Liver (tissue), 3 donors: Measurements from ENCODE around the gene GMPR.

Experiments
- GABPA ChIP-seq, 2 donors: IDR thresholded peaks in 1 of 2; conservative IDR thresholded peaks in 1 of 2; 2 replicates each; pipeline ENCODE4 v1.6.1; 2016; ENCODE audit warnings: antibody characterized with exemption in 2 of 2, mild to moderate bottlenecking in 1 of 2, moderate library complexity in 1 of 2
- HNF4A ChIP-seq, 2 donors: conservative IDR thresholded peaks; 2 replicates each; pipeline ENCODE4 v1.6.1; 2016; ENCODE audit warnings: antibody characterized with exemption in 2 of 2, mild to moderate bottlenecking in 2 of 2
- HNF4G ChIP-seq: IDR thresholded peaks from 2 replicates; pipeline ENCODE4 v1.6.1; 2016; ENCODE audit warnings: antibody characterized with exemption
- JUND ChIP-seq, 2 donors: IDR thresholded peaks; 2 replicates each; pipeline ENCODE4 v1.6.1; 2016; ENCODE audit warnings: antibody characterized with exemption in 2 of 2
- RAD21 ChIP-seq, 2 donors: IDR thresholded peaks; 2 replicates each; pipeline ENCODE4 v1.6.1; 2016; ENCODE audit warnings: antibody characterized with exemption in 2 of 2, mild to moderate bottlenecking in 2 of 2
- SP1 ChIP-seq: IDR thresholded peaks from 2 replicates; pipeline ENCODE4 v1.6.1; 2018; ENCODE audit warnings: antibody characterized with exemption, mild to moderate bottlenecking
- TAF1 ChIP-seq: conservative IDR thresholded peaks from 2 replicates; pipeline ENCODE4 v1.6.1; 2016; ENCODE audit warnings: antibody characterized with exemption, mild to moderate bottlenecking
- YY1 ChIP-seq: IDR thresholded peaks from 2 replicates; pipeline ENCODE4 v1.6.1; 2016; ENCODE audit warnings: antibody characterized with exemption, mild to moderate bottlenecking
- TF ChIP-seq, protein P1 (sequence below): fragments of 150-350 bp; IDR thresholded peaks from 2 replicates; pipeline ENCODE4 v1.5.1; 2017; ENCODE audit warnings: improper control_type of control experiment, low read depth, low read length; ENCODE audit not compliant: missing input control
- TF ChIP-seq, protein P2 (sequence below): IDR thresholded peaks from 2 replicates; pipeline ENCODE4 v1.6.1; 2016; ENCODE audit warnings: antibody characterized with exemption
- TF ChIP-seq, protein P3 (sequence below): IDR thresholded peaks from 2 replicates; pipeline ENCODE4 v1.6.1; 2016; ENCODE audit warnings: antibody characterized with exemption
- TF ChIP-seq, protein P4 (sequence below): IDR thresholded peaks from 2 replicates; pipeline ENCODE4 v1.6.1; 2016; ENCODE audit warnings: antibody characterized with exemption, mild to moderate bottlenecking
- TF ChIP-seq, protein P5 (sequence below): IDR thresholded peaks from 2 replicates; pipeline ENCODE4 v1.6.1; 2016; ENCODE audit warnings: antibody characterized with exemption
- donor health status: healthy.
- donor health status: healthy.

DNA sequence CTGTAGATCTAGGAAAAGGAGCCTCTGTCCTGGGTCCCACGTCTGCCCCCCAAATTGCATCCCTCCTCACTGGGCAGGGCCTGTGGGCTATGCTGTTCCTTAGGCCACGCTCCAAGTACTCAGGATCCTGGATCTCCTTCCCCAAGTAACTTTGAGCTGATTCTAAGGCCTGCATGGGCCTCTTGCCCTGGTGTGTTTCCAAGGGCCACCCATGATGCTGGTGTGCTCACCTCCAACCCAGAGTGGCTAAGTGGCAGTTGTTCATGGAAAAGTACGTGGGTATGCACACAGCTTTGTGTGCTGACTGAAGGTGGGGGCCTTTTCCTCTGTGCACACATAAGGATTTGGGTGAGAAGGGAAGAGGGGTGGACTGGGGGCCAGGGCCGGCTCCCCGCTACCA is 5.3 kb downstream of the GMPR start:
- TF ChIP-seq, protein P1, sequence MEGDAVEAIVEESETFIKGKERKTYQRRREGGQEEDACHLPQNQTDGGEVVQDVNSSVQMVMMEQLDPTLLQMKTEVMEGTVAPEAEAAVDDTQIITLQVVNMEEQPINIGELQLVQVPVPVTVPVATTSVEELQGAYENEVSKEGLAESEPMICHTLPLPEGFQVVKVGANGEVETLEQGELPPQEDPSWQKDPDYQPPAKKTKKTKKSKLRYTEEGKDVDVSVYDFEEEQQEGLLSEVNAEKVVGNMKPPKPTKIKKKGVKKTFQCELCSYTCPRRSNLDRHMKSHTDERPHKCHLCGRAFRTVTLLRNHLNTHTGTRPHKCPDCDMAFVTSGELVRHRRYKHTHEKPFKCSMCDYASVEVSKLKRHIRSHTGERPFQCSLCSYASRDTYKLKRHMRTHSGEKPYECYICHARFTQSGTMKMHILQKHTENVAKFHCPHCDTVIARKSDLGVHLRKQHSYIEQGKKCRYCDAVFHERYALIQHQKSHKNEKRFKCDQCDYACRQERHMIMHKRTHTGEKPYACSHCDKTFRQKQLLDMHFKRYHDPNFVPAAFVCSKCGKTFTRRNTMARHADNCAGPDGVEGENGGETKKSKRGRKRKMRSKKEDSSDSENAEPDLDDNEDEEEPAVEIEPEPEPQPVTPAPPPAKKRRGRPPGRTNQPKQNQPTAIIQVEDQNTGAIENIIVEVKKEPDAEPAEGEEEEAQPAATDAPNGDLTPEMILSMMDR, result no peak
- TF ChIP-seq JUND (IDR thresholded peaks at IDR 0.05), result no peak
- TF ChIP-seq HNF4G, result no peak
- TF ChIP-seq YY1, result no peak
- TF ChIP-seq, protein P2, sequence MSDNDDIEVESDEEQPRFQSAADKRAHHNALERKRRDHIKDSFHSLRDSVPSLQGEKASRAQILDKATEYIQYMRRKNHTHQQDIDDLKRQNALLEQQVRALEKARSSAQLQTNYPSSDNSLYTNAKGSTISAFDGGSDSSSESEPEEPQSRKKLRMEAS, result no peak
- TF ChIP-seq HNF4A (conservative IDR thresholded peaks at IDR 0.05), result no peak
- TF ChIP-seq, protein P3, sequence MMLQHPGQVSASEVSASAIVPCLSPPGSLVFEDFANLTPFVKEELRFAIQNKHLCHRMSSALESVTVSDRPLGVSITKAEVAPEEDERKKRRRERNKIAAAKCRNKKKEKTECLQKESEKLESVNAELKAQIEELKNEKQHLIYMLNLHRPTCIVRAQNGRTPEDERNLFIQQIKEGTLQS, result no peak
- no peak for TF ChIP-seq GABPA (IDR thresholded peaks at IDR 0.05 in 1 of 2, conservative IDR thresholded peaks at IDR 0.05 in 1 of 2)
- TF ChIP-seq SP1, result no peak
- TF ChIP-seq, protein P4, sequence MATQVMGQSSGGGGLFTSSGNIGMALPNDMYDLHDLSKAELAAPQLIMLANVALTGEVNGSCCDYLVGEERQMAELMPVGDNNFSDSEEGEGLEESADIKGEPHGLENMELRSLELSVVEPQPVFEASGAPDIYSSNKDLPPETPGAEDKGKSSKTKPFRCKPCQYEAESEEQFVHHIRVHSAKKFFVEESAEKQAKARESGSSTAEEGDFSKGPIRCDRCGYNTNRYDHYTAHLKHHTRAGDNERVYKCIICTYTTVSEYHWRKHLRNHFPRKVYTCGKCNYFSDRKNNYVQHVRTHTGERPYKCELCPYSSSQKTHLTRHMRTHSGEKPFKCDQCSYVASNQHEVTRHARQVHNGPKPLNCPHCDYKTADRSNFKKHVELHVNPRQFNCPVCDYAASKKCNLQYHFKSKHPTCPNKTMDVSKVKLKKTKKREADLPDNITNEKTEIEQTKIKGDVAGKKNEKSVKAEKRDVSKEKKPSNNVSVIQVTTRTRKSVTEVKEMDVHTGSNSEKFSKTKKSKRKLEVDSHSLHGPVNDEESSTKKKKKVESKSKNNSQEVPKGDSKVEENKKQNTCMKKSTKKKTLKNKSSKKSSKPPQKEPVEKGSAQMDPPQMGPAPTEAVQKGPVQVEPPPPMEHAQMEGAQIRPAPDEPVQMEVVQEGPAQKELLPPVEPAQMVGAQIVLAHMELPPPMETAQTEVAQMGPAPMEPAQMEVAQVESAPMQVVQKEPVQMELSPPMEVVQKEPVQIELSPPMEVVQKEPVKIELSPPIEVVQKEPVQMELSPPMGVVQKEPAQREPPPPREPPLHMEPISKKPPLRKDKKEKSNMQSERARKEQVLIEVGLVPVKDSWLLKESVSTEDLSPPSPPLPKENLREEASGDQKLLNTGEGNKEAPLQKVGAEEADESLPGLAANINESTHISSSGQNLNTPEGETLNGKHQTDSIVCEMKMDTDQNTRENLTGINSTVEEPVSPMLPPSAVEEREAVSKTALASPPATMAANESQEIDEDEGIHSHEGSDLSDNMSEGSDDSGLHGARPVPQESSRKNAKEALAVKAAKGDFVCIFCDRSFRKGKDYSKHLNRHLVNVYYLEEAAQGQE, result no peak
- no peak for TF ChIP-seq RAD21 (IDR thresholded peaks at IDR 0.05)
- TF ChIP-seq TAF1, result no peak
- TF ChIP-seq, protein P5, sequence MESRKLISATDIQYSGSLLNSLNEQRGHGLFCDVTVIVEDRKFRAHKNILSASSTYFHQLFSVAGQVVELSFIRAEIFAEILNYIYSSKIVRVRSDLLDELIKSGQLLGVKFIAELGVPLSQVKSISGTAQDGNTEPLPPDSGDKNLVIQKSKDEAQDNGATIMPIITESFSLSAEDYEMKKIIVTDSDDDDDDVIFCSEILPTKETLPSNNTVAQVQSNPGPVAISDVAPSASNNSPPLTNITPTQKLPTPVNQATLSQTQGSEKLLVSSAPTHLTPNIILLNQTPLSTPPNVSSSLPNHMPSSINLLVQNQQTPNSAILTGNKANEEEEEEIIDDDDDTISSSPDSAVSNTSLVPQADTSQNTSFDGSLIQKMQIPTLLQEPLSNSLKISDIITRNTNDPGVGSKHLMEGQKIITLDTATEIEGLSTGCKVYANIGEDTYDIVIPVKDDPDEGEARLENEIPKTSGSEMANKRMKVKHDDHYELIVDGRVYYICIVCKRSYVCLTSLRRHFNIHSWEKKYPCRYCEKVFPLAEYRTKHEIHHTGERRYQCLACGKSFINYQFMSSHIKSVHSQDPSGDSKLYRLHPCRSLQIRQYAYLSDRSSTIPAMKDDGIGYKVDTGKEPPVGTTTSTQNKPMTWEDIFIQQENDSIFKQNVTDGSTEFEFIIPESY, result no peak
